ENCODE measurements around the gene CHST8. TPM values are rescaled to one million over a fixed set of nuclear protein-coding genes. Genes with fewer than 3 reads are reported as not detected.

The CHST8 gene
- total and polyA plus RNA-seq, 7 experiments from 2014 or later = not detected

- no peak overlapping the region for H3K27ac Mint-ChIP-seq
- ChIA-PET POLR2A (no interaction called here), CTCF (no interaction called here)
- Histone ChIP-seq H3K9me3 (ENCODE audit: control insufficient read depth in 2 of 3, low read length in 3 of 3) (no peaks in the 10 kb centered on the region), H3K4me1 (ENCODE audit: control insufficient read depth in 2 of 2, insufficient read depth in 2 of 2, low read length in 2 of 2) (no peaks in the 10 kb centered on the region), H3K36me3 (ENCODE audit: control insufficient read depth in 2 of 3, insufficient read depth in 3 of 3, low read length in 3 of 3) (no peaks in the 10 kb centered on the region), H3K27ac (ENCODE audit: low read depth, low read length) (no peak overlapping the region), H3K4me3 (ENCODE audit: low read length) (no peak overlapping the region), H3K27me3 (ENCODE audit: control insufficient read depth in 2 of 2, insufficient read depth in 2 of 2, low read length in 2 of 2) (no peaks in the 10 kb centered on the region)
- H3K4me1 Mint-ChIP-seq = no peaks in the 10 kb centered on the region
- ATAC-seq = no peak
- no peak overlapping the region for H3K4me3 Mint-ChIP-seq
- no peak for DNase-seq
- no peaks in the 10 kb centered on the region for H3K36me3 Mint-ChIP-seq
- intact Hi-C loops (cut with micrococcal nuclease) = no loop called here
- H3K27me3 Mint-ChIP-seq = peaks cover 0 to 18% (median 5%) of the 10 kb centered on the region in 5 donors
- H3K9me3 Mint-ChIP-seq = no peaks in the 10 kb centered on the region
Observed at GRCh38 chr19:33703821-33704220, 82.1 kb downstream of the CHST8 start.

GRCh38 chr19:33704271-33704670 lies 82.5 kb downstream of the CHST8 start:
- CTCF ChIA-PET = no interaction called here
- no peak for DNase-seq

GRCh38 chr19:33705090-33705847 lies 83.5 kb downstream of the CHST8 start:
- Mint-ChIP-seq H3K27me3 (peaks cover 0 to 14% (median 8%) of the 10 kb centered on the region in 5 donors), H3K9me3 (peaks cover 0 to 6% (median 4%) of the 10 kb centered on the region in 11 donors), H3K36me3 (no peaks in the 10 kb centered on the region), H3K27ac (no peak overlapping the region), H3K4me1 (no peaks in the 10 kb centered on the region), H3K4me3 (no peak overlapping the region)
- no peak overlapping the region for H3K27ac ChIP-seq (ENCODE audit: low read depth, low read length)
- H3K36me3 ChIP-seq (ENCODE audit: control insufficient read depth in 2 of 3, insufficient read depth in 3 of 3, low read length in 3 of 3) = no peaks in the 10 kb centered on the region
- intact Hi-C loops (cut with micrococcal nuclease) = no loop called here
- H3K4me3 ChIP-seq (ENCODE audit: low read length) = no peak overlapping the region
- ATAC-seq = no peak
- ChIA-PET CTCF (no interaction called here), POLR2A (no interaction called here)
- DNase-seq = no peak
- no peaks in the 10 kb centered on the region for H3K27me3 ChIP-seq (ENCODE audit: control insufficient read depth in 2 of 2, insufficient read depth in 2 of 2, low read length in 2 of 2)
- no peaks in the 10 kb centered on the region for H3K9me3 ChIP-seq (ENCODE audit: control insufficient read depth in 2 of 3, low read length in 3 of 3)
- no peaks in the 10 kb centered on the region for H3K4me1 ChIP-seq (ENCODE audit: control insufficient read depth in 2 of 2, insufficient read depth in 2 of 2, low read length in 2 of 2)

More at GRCh38 chr19:33704271-33704670, 82.5 kb downstream of the CHST8 start:
- Histone ChIP-seq H3K4me3 (ENCODE audit: low read length) (no peak overlapping the region), H3K9me3 (ENCODE audit: control insufficient read depth in 2 of 3, low read length in 3 of 3) (no peaks in the 10 kb centered on the region), H3K27me3 (ENCODE audit: control insufficient read depth in 2 of 2, insufficient read depth in 2 of 2, low read length in 2 of 2) (no peaks in the 10 kb centered on the region), H3K36me3 (ENCODE audit: control insufficient read depth in 2 of 3, insufficient read depth in 3 of 3, low read length in 3 of 3) (no peaks in the 10 kb centered on the region), H3K4me1 (ENCODE audit: control insufficient read depth in 2 of 2, insufficient read depth in 2 of 2, low read length in 2 of 2) (no peaks in the 10 kb centered on the region), H3K27ac (ENCODE audit: low read depth, low read length) (no peak overlapping the region)
- Mint-ChIP-seq H3K27ac (no peak overlapping the region), H3K4me3 (no peak overlapping the region), H3K9me3 (no peaks in the 10 kb centered on the region), H3K36me3 (no peaks in the 10 kb centered on the region), H3K27me3 (peaks cover 0 to 14% (median 6%) of the 10 kb centered on the region in 5 donors), H3K4me1 (no peaks in the 10 kb centered on the region)
- intact Hi-C loops (cut with micrococcal nuclease) = no loop called here
- no peak for ATAC-seq
- POLR2A ChIA-PET = no interaction called here

- ATAC-seq = no peak
- no peaks in the 10 kb centered on the region for H3K27me3 ChIP-seq (ENCODE audit: control insufficient read depth in 2 of 2, insufficient read depth in 2 of 2, low read length in 2 of 2)
- Mint-ChIP-seq H3K27ac (no peak overlapping the region), H3K36me3 (no peaks in the 10 kb centered on the region), H3K4me1 (no peaks in the 10 kb centered on the region), H3K4me3 (no peak overlapping the region), H3K9me3 (peaks cover 0 to 12% (median 6%) of the 10 kb centered on the region in 11 donors), H3K27me3 (peaks cover 0 to 20% (median 8%) of the 10 kb centered on the region in 5 donors)
- ChIA-PET CTCF (no interaction called here), POLR2A (no interaction called here)
- intact Hi-C loops (cut with micrococcal nuclease) = no loop called here
- no peak overlapping the region for H3K27ac ChIP-seq (ENCODE audit: low read depth, low read length)
- no peak for DNase-seq
- no peaks in the 10 kb centered on the region for H3K36me3 ChIP-seq (ENCODE audit: control insufficient read depth in 2 of 3, insufficient read depth in 3 of 3, low read length in 3 of 3)
- no peaks in the 10 kb centered on the region for H3K4me1 ChIP-seq (ENCODE audit: control insufficient read depth in 2 of 2, insufficient read depth in 2 of 2, low read length in 2 of 2)
- H3K9me3 ChIP-seq (ENCODE audit: control insufficient read depth in 2 of 3, low read length in 3 of 3) = peaks cover 0 to 4% (median 0%) of the 10 kb centered on the region in 3 experiments
- H3K4me3 ChIP-seq (ENCODE audit: low read length) = no peak overlapping the region
Observed at GRCh38 chr19:33705860-33706259, 84.1 kb downstream of the CHST8 start.

GRCh38 chr19:33706631-33707030 lies 84.9 kb downstream of the CHST8 start:
- H3K9me3 ChIP-seq (ENCODE audit: control insufficient read depth in 2 of 3, low read length in 3 of 3) = peaks cover 0 to 4% (median 0%) of the 10 kb centered on the region in 3 experiments
- H3K27ac ChIP-seq (ENCODE audit: low read depth, low read length) = no peak overlapping the region
- H3K27me3 Mint-ChIP-seq = peaks cover 0 to 21% (median 5%) of the 10 kb centered on the region in 5 donors
- intact Hi-C loops (cut with micrococcal nuclease) = no loop called here
- no peaks in the 10 kb centered on the region for H3K27me3 ChIP-seq (ENCODE audit: control insufficient read depth in 2 of 2, insufficient read depth in 2 of 2, low read length in 2 of 2)
- no peaks in the 10 kb centered on the region for H3K36me3 Mint-ChIP-seq
- POLR2A ChIA-PET = no interaction called here
- no peak overlapping the region for H3K4me3 Mint-ChIP-seq
- peaks cover 0 to 17% (median 6%) of the 10 kb centered on the region in 11 donors for H3K9me3 Mint-ChIP-seq
- ATAC-seq (no peak), DNase-seq (no peak)
- no peak overlapping the region for H3K27ac Mint-ChIP-seq
- CTCF ChIA-PET = no interaction called here
- H3K4me1 Mint-ChIP-seq = no peaks in the 10 kb centered on the region
- no peak overlapping the region for H3K4me3 ChIP-seq (ENCODE audit: low read length)
- no peaks in the 10 kb centered on the region for H3K4me1 ChIP-seq (ENCODE audit: control insufficient read depth in 2 of 2, insufficient read depth in 2 of 2, low read length in 2 of 2)
- no peaks in the 10 kb centered on the region for H3K36me3 ChIP-seq (ENCODE audit: control insufficient read depth in 2 of 3, insufficient read depth in 3 of 3, low read length in 3 of 3)

- H3K27ac ChIP-seq (ENCODE audit: low read depth, low read length) = no peak overlapping the region
- DNase-seq (no peak), ATAC-seq (no peak)
- Mint-ChIP-seq H3K4me1 (no peaks in the 10 kb centered on the region), H3K27me3 (peaks cover 2 to 28% (median 18%) of the 10 kb centered on the region in 5 donors), H3K9me3 (peaks cover 0 to 50% (median 22%) of the 10 kb centered on the region in 11 donors), H3K36me3 (peaks cover 0 to 5% (median 0%) of the 10 kb centered on the region in 5 donors), H3K4me3 (no peak overlapping the region), H3K27ac (no peak overlapping the region)
- no peaks in the 10 kb centered on the region for H3K4me1 ChIP-seq (ENCODE audit: control insufficient read depth in 2 of 2, insufficient read depth in 2 of 2, low read length in 2 of 2)
- no peak overlapping the region for H3K4me3 ChIP-seq (ENCODE audit: low read length)
- CTCF ChIA-PET = no interaction called here
- H3K27me3 ChIP-seq (ENCODE audit: control insufficient read depth in 2 of 2, insufficient read depth in 2 of 2, low read length in 2 of 2) = no peaks in the 10 kb centered on the region
- intact Hi-C loops (cut with micrococcal nuclease) = no loop called here
- no peaks in the 10 kb centered on the region for H3K36me3 ChIP-seq (ENCODE audit: control insufficient read depth in 2 of 3, insufficient read depth in 3 of 3, low read length in 3 of 3)
- peaks cover 0 to 7% (median 0%) of the 10 kb centered on the region in 3 experiments for H3K9me3 ChIP-seq (ENCODE audit: control insufficient read depth in 2 of 3, low read length in 3 of 3)
- POLR2A ChIA-PET = no interaction called here
Observed at GRCh38 chr19:33712268-33712667, 90.5 kb downstream of the CHST8 start.

- ChIA-PET POLR2A (no interaction called here), CTCF (no interaction called here)
- intact Hi-C loops (cut with micrococcal nuclease) = no loop called here
- Histone ChIP-seq H3K9me3 (ENCODE audit: control insufficient read depth in 2 of 3, low read length in 3 of 3) (peaks cover 0 to 7% (median 0%) of the 10 kb centered on the region in 3 experiments), H3K27ac (ENCODE audit: low read depth, low read length) (no peak overlapping the region), H3K4me1 (ENCODE audit: control insufficient read depth in 2 of 2, insufficient read depth in 2 of 2, low read length in 2 of 2) (no peaks in the 10 kb centered on the region), H3K36me3 (ENCODE audit: control insufficient read depth in 2 of 3, insufficient read depth in 3 of 3, low read length in 3 of 3) (no peaks in the 10 kb centered on the region), H3K4me3 (ENCODE audit: low read length) (no peak overlapping the region), H3K27me3 (ENCODE audit: control insufficient read depth in 2 of 2, insufficient read depth in 2 of 2, low read length in 2 of 2) (no peaks in the 10 kb centered on the region)
- DNase-seq = no peak
- Mint-ChIP-seq H3K27me3 (peaks cover 2 to 28% (median 19%) of the 10 kb centered on the region in 5 donors), H3K9me3 (peaks cover 0 to 50% (median 22%) of the 10 kb centered on the region in 11 donors), H3K4me1 (no peaks in the 10 kb centered on the region), H3K36me3 (peaks cover 0 to 5% (median 0%) of the 10 kb centered on the region in 5 donors), H3K4me3 (no peak overlapping the region), H3K27ac (no peak overlapping the region)
- ATAC-seq = no peak
Observed at GRCh38 chr19:33713194-33713593, 91.4 kb downstream of the CHST8 start.

All from naive thymus-derived CD4-positive, alpha-beta T cell (primary cell).